Measurements from ENCODE around the gene RHBDD1.
A peak's percentile ranks its signal among the peaks of the same experiment; 100 is the strongest.
"Not testable (repeated sequence)": the region's sequence is repeated elsewhere in the genome, so short reads cannot be mapped to it uniquely, and the experiment has no call there.

The RHBDD1 gene

DNA sequence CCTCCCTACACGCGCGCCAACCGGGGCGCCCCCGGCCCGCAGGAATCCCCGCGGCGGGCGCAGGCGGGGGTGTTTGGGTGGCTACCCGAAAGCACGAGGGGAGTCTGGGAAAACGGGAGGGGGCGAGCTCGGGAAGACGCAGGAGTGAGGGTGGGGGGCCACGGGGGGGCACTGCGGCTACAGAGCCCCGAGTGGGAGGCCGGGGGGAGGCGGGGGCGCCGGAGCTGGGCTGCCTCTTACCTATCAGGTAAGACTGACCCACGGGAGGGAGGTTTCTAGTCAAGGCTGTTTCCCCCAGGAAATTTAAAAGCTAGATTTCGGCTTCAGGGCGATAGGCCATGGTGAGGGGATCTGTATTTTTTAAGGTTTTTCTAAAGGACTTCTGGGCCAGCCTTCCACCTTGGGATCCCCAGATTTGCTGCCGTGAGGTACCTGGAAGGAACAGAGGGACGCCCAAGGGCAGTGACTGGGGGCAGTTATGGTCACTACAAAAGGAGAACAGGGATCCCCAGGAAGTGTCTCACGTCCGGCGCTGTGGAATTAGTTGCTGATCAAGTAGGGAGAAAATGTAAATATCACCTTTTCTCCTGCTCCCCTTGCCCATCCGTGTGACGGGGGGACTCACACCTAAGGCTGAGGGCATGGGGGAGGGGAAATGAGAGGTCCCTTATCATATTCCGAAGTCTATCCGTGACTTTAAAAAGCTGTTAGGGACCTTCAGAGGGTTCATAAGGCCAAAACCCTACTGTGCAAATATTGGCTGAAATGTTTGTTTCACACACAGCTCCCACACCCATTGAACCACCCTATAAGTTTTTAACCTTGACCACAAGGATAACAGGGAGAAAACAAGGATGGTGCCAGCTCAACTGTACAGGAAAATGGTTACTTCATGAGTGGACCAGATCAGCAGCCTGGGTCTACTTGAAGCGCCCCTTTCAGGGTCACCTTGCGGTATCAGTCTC, 35.6 kb upstream of the RHBDD1 start:
- DNase-seq (ENCODE audit: low read depth in 2 of 2), result no peak

- DNase-seq (ENCODE audit: low read depth in 2 of 2), result peak in 1 of 2 donors; percentile 80
Measured at GRCh38 chr2:226800941-226801784, 34.7 kb upstream of the RHBDD1 start.

DNA sequence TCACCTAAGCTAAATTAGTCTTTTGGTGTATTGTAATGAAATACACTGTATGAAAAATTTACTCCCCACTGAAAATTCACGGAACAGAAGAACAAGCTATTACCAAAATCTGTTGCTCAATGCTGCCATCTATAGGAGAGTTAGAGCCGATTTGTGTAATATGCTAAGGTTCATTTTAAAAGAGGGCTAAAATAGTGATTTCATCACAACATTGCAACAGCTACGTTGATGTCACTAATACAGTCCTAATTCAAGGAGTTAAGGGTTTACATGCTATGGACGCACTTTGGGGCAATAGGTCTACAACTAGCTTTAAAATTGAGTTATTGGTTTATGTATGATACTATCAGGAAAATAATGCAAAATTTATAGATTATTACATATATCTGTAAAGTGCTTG, 33.3 kb upstream of the RHBDD1 start:
- DNase-seq (ENCODE audit: low read depth in 2 of 2), result no peak

DNA sequence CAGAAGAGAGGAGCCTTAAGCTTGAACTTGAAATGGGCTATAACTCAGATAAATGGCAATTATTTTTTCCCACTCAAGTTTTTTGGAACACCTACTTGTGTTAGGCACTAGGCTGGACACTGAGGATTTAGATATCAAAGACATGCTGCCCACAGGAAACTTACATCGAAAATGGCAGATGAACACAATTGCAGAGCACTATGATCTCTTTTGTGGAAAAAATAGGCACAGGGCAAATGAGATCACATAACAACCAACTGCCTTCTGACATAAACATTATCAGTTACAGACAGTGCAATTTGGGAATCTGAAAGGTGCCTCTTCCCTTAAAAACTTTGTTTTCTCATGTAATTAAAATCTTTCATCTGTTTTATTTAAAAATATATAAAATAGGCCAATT, 32.4 kb upstream of the RHBDD1 start:
- DNase-seq (ENCODE audit: low read depth in 2 of 2), result no peak

DNA sequence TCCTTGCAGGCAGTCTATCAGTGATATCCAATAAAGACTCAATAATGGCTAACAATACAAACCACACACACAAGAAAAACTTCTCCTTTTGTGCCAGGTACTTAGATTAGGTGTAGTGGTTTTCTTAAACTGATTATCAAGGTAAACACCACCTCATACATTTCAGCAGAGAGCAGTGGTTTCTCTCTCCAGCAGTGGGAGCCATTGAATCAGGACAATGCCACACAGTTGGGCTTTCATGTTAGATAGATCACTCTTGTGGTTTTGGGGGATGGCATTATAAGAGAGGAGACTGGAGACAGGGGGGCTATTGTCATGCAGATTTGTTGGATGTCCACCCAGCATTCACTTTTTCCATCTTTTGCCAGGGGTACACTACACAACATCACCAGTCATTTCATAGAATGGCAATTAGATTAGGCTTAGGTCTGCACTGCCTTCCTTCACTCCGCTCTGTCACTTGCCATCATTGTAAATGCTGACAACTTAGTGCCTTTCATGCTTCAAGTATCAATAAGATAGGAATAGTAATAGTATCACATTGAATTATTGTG, 22.6 kb upstream of the RHBDD1 start:
- no peak for DNase-seq (ENCODE audit: low read depth in 2 of 2)

- no peak for DNase-seq (ENCODE audit: low read depth in 2 of 2)
Measured at GRCh38 chr2:226818930-226819329, 16.9 kb upstream of the RHBDD1 start.

DNA sequence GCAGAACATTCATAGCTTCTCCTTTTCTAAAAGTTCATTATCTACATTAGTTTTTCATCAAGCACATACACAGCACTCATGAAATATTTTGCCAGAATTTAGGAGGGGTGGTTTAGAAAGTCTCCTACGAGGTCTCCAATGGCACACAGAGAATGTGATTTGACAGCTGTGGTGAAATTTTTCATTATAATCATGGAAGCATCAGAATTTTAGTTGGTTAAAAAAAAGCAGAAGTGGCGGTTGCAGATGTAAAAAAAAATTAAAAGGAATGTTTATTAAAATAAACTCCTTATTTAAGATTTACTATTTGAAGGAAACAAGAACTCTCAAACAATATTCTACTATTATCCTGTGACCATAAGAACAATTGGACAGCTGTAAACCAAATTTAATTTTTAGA, 10.8 kb upstream of the RHBDD1 start:
- DNase-seq (ENCODE audit: low read depth in 2 of 2), result no peak

- no peak for DNase-seq (ENCODE audit: low read depth in 2 of 2)
Measured at GRCh38 chr2:226828191-226828590, 7.7 kb upstream of the RHBDD1 start.

GRCh38 chr2:226829721-226830631, 5.9 kb upstream of the RHBDD1 start:
- DNase-seq (ENCODE audit: low read depth in 2 of 2), result no peak

DNA sequence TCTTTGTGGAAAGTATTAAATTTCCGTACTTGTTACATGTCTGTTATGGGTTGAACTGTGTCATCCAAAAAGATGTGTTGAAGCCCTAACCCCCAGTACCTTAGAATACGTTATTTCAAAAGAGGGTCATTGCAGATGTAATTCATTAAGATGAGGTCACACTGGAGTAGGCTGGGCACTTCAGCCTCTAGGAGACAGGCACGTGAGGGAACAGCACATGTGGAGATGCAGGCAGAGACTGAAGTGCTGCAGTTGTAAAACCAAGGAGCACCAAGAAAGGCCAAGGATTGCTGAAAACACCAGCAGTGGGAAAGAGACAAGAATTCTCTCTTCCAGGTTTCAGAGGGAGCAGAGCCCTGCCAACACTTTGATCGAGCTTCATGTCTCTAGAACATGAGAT, 4.6 kb upstream of the RHBDD1 start:
- DNase-seq (ENCODE audit: low read depth in 2 of 2), result no peak

DNA sequence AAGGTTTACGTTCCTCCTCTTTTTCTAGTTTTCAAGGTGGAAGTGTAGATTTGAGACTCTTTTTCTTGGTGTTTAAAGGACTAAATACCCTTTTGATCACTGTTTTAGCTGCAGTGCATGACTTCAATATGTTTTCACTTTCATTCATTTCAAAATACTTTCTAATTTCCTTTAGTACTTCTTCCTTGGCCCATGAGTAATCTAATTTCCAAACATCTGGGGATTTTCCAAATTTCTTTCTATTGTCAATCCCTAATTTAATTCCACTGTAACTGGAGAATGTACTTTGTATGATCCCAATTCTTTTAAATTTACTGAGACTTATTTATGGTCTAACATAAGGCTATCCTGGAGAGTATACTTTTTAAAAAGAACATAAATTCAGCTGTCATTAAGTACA, 3.8 kb upstream of the RHBDD1 start:
- no peak for DNase-seq (ENCODE audit: low read depth in 2 of 2)

GRCh38 chr2:226834880-226835279, 974 bp upstream of the RHBDD1 start:
- not testable (repeated sequence) for DNase-seq (ENCODE audit: low read depth in 2 of 2)

DNA sequence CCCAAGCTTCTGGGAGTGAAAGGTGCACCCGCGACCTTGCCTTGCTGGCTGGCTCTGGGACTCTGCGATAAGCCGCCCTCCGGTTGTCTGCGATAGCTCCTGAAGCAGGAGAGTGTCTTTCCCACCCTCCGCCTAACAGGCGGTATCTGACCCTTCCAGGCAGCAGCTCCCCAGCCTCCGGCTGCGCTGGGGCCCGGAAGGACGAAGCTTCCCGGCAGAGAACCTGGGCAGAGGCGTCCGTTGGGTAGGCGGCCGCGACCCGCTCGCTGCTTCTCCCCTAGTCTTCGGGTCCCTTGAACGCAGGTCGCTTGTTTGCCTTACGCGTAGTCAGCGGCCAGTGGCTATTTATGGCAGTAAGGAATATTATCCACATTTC, 446 bp upstream of the RHBDD1 start:
- peak in 1 of 2 donors; percentile 16 for DNase-seq (ENCODE audit: low read depth in 2 of 2)

DNA sequence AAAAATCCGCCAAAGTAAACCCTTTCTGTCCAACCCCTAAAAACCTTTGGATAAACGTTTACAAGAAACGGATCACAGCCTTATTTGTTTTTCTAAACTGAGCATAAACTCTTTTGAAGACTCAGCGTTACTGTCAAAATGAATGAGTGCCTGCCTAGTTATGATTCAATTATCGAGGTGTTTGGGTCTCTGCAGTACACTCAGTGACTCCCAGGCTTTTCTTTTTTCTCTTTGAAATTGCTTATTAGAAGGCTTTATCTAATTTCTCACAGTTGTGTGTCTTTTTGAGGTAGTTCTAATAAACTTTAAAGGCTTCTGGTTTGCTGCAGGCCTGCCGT, 663 bp downstream of the RHBDD1 start:
- no peak for DNase-seq (ENCODE audit: low read depth in 2 of 2)

GRCh38 chr2:226837334-226837733, 1.5 kb downstream of the RHBDD1 start:
- DNase-seq (ENCODE audit: low read depth in 2 of 2), result no peak

- DNase-seq (ENCODE audit: low read depth in 2 of 2), result no peak
Measured at GRCh38 chr2:226837787-226838603, 2.1 kb downstream of the RHBDD1 start.

DNA sequence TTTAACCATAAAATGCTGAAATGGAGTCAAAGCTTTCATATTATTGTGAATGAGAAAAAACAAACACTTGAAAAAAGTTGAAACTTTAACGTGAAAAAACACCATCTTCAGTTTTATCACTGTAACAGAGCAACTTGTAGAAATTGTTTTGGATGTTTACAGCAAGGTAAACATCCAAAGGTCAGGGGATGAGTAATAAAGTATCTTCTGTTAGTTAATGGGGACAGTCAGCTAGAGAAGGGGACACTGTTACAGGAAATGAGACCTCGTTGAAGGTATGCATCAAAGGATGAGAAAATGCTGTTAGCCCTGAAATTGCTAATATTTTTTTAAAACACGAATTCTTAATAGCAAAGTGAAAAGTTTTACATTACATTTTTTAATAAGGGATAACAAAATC, 2.9 kb downstream of the RHBDD1 start:
- no peak for DNase-seq (ENCODE audit: low read depth in 2 of 2)

GRCh38 chr2:226839161-226839560, 3.3 kb downstream of the RHBDD1 start:
- DNase-seq (ENCODE audit: low read depth in 2 of 2), result no peak

DNA sequence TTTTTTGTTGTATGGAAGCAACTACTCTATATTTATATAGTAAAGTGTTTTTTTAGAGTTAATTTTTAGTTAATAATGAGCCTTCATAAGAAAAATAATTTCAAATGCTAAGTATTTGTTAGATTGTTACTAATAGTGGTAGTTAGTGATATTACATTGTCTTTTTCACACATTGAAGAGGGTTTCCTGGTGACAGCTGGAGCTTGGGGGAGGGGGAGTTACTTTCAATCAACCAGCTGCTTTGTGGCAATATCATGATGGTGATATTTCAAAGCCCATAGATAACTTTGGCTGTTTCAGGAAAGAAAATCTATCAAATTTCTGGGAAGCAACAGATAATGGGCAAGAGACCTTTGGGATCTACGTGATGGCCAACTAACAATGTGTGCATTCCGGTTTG, 4.1 kb downstream of the RHBDD1 start:
- no peak for DNase-seq (ENCODE audit: low read depth in 2 of 2)

DNA sequence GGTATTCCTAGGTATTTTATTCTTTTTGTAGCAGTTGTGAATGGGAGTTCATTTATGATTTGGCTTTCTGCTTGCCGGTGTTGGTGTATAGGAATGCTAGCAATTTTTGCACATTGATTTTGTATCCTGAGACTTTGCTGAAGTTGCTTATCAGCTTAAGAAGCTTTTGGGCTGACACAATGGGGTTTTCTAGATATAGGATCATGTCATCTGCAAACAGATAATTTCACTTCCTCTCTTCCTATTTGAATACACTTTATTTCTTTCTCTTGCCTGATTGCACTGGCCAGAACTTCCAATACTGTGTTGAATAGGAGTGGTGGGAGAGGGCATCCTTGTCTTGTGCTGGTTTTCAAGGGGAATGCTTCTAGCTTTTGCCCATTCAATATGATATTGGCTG, 7.1 kb downstream of the RHBDD1 start:
- DNase-seq (ENCODE audit: low read depth in 2 of 2), result not testable (repeated sequence)

Data from stimulated activated CD4-positive, alpha-beta T cell treated with anti-CD3 and anti-CD28 coated beads, Interleukin-15, amount 100 ng/mL, for 48 hours (primary cell).